Lower leg skin (tissue), 4 donors: Measurements from ENCODE around the gene FARS2. TPM values are rescaled to one million over a fixed set of nuclear protein-coding genes. Genes with fewer than 3 reads are reported as not detected.

Experiments
- DNase-seq, 2 donors: peaks; one replicate each; pipeline ENCODE4 v3.0.0-alpha.2; 2019; ENCODE audit warnings: low spot score in 2 of 2
- H3K4me3 ChIP-seq: fragments of 200-600 bp; sonication (generic); 2 replicates; pipeline ENCODE4 v1.5.1; 2017; ENCODE audit warnings: mild to moderate bottlenecking, low read depth; ENCODE audit not compliant: poor library complexity, severe bottlenecking
- POLR2A ChIP-seq, 2 donors: fragments of 450-650 bp; IDR thresholded peaks; one replicate each; pipeline ENCODE4 v1.6.1; 2016 to 2017; ENCODE audit warnings: antibody characterized with exemption in 2 of 2, mild to moderate bottlenecking in 1 of 2, moderate library complexity in 1 of 2
- WGBS, 2 donors: methylation state at CpG; one replicate each; pipeline ENCODE4 v1.1.5; 2018; 5-methylcytosine and 5-hydroxymethylcytosine counted together
- intact Hi-C: fragments of 100-400 bp; cut with DNase I; formaldehyde crosslinking; loops from one replicate; pipeline ENCODE4 v1.15.0; 2023; ENCODE audit warnings: low total_unique reads
- total RNA-seq, 4 donors: library from RNA; depleted of rRNA; stranded (reverse); fragments of >200 nt; gene quantifications; one replicate each; pipeline ENCODE4 v1.1.0, GENCODE V29; 2016
- TF ChIP-seq, protein P1 (sequence below), 3 donors: fragments of 450-650 bp; IDR thresholded peaks; one replicate each; pipeline ENCODE4 v1.5.1; 2016; ENCODE audit warnings: antibody characterized with exemption in 3 of 3, mild to moderate bottlenecking in 3 of 3, moderate library complexity in 2 of 3

Gene FARS2
- total RNA-seq, 4 donors from 2014 or later: 7.0 to 14.7 (median 11.1) TPM

DNA sequence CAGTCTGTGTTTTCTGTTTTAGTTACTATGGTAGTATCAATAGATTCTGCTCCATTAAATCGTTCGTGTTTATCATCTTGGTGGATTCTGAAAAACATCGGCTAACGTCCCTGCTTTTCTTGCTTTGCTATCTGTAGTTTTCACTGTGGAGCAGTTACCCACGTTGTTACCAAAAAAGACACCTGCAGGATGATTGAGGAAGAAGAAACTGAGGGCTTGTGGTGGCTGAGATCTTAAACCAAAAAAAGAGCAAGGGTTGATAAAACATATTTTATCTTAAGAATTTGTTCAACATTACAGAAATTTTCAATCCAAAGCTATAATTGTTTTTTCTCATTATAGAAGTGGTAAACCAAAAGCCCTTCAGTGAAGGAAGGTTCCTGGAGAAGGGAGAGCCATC lies 166.3 kb downstream of the FARS2 start:
- no peak for DNase-seq
- 71 to 93% methylated on average over 5 of the region's 5 CpGs for WGBS, 2 donors
- intact Hi-C loops: no loop called here
- no peak overlapping the region for H3K4me3 ChIP-seq
- TF ChIP-seq POLR2A (IDR thresholded peaks at IDR 0.05): no peak
- TF ChIP-seq, protein P1, sequence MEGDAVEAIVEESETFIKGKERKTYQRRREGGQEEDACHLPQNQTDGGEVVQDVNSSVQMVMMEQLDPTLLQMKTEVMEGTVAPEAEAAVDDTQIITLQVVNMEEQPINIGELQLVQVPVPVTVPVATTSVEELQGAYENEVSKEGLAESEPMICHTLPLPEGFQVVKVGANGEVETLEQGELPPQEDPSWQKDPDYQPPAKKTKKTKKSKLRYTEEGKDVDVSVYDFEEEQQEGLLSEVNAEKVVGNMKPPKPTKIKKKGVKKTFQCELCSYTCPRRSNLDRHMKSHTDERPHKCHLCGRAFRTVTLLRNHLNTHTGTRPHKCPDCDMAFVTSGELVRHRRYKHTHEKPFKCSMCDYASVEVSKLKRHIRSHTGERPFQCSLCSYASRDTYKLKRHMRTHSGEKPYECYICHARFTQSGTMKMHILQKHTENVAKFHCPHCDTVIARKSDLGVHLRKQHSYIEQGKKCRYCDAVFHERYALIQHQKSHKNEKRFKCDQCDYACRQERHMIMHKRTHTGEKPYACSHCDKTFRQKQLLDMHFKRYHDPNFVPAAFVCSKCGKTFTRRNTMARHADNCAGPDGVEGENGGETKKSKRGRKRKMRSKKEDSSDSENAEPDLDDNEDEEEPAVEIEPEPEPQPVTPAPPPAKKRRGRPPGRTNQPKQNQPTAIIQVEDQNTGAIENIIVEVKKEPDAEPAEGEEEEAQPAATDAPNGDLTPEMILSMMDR (IDR thresholded peaks at IDR 0.05): no peak

GRCh38 chr6:5433324-5433723 lies 172.0 kb downstream of the FARS2 start:
- WGBS, 2 donors: 88 to 98% methylated on average over 1 of the region's 1 CpG
- DNase-seq: no peak
- TF ChIP-seq, protein P1 (IDR thresholded peaks at IDR 0.05): no peak
- no peak for TF ChIP-seq POLR2A (IDR thresholded peaks at IDR 0.05)
- intact Hi-C loops: no loop called here
- no peak overlapping the region for H3K4me3 ChIP-seq

DNA sequence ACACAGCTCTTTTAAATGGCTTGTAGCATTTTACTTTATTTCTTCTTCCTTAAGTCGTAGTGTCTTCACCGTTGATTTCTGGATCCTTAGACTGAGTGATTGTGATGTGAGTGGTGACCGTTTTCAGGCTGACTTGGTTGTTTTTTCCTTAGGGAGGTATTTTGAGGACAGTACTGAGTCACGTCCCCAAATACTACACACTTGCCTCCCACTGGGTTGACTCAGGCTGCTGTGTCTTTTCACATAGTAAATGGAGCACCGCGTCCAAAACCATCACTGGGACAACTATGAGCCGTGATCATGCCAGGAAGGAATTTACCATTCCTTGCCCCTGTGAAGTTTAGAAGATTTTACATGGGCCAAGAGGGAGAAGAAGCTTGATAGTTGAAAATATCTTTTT lies 174.1 kb downstream of the FARS2 start:
- WGBS, 2 donors: 72 to 87% methylated on average over 7 of the region's 7 CpGs
- intact Hi-C loops: no loop called here
- DNase-seq: no peak
- TF ChIP-seq POLR2A (IDR thresholded peaks at IDR 0.05): no peak
- TF ChIP-seq, protein P1 (IDR thresholded peaks at IDR 0.05): no peak
- H3K4me3 ChIP-seq: no peak overlapping the region

DNA sequence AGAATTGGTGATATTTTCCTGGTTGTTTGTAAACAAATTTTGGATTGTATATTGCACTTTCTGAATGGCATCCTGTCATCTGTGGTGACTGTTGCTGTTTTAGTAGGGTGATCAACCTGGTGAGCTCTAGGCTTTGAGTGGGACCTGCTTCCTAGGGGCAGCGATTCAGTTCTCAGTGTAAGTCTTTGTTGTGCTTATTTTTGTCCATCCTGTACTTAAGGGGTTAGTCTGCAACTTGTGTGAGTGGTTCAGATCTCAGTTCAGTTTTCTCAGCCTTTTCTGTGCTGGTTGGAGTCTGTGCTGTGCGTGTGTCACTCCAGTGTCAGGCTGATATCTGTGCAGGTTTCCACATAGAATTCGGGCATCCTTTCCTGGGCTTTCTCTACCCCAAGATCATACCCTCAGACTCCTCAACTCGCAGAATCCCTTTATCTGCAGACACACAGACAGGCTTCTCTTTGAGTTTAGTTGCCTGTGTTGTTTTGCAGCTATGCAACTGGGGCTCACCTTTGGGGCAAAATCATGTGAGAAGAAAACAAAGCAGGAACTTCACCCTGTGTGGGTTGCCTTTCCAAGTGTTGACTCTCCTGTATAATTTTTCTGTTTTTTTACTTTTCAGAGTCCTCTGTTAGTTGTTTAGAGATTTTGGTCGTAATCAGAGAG lies 177.7 kb downstream of the FARS2 start:
- 77 to 84% methylated on average over 5 of the region's 5 CpGs for WGBS, 2 donors
- intact Hi-C loops: no loop called here
- no peak overlapping the region for H3K4me3 ChIP-seq
- DNase-seq: no peak
- TF ChIP-seq POLR2A (IDR thresholded peaks at IDR 0.05): no peak
- TF ChIP-seq, protein P1 (IDR thresholded peaks at IDR 0.05): no peak

- 75 to 81% methylated on average over 3 of the region's 3 CpGs for WGBS, 2 donors
- no peak for DNase-seq
- no peak for TF ChIP-seq POLR2A (IDR thresholded peaks at IDR 0.05)
- TF ChIP-seq, protein P1 (IDR thresholded peaks at IDR 0.05): no peak
Observed at GRCh38 chr6:5439749-5440148, 178.4 kb downstream of the FARS2 start.

DNA sequence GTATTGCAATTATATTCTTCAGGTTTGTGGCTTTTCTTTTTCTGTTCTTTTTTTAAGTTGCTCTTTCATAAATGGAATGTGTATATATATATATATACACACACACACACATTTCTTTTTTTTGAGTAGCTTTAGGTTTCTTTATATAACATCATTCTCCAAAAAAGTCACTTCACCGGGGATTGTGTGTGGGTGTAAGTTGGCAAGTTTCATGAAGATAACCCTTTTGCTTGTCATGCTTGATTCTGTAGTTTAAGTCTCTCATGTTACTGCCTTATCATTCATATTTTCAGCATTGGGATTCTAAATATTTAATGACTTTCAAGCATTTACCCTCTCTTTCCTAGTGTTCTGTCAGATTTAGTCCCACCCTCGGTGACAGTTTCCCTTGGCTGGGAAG lies 181.0 kb downstream of the FARS2 start:
- H3K4me3 ChIP-seq: no peak overlapping the region
- TF ChIP-seq POLR2A (IDR thresholded peaks at IDR 0.05): no peak
- TF ChIP-seq, protein P1 (IDR thresholded peaks at IDR 0.05): no peak
- no peak for DNase-seq
- 74 to 84% methylated on average over 2 of the region's 2 CpGs for WGBS, 2 donors
- intact Hi-C loops: no loop called here

More at GRCh38 chr6:5439749-5440148, 178.4 kb downstream of the FARS2 start:
- H3K4me3 ChIP-seq: no peak overlapping the region
- intact Hi-C loops: no loop called here
